Effector CD8-positive, alpha-beta T cell (primary cell): ENCODE results near the gene FAM3A.
"Not testable (repeated sequence)": the region's sequence is repeated elsewhere in the genome, so short reads cannot be mapped to it uniquely, and the experiment has no call there.

Experiments used
- DNase-seq: peaks from one replicate; lab custom pipeline; 2025; lab: John Stamatoyannopoulos, UW

FAM3A gene

GRCh38 chrX:154502989-154503388, 13.0 kb downstream of the FAM3A start:
- DNase-seq: no peak

GRCh38 chrX:154502098-154502497, 13.9 kb downstream of the FAM3A start:
- DNase-seq: no peak

GRCh38 chrX:154501423-154501822, 14.6 kb downstream of the FAM3A start:
- DNase-seq: not testable (repeated sequence)

GRCh38 chrX:154496591-154497137, 19.4 kb downstream of the FAM3A start:
- DNase-seq: not testable (repeated sequence)

GRCh38 chrX:154495472-154495922, 20.5 kb downstream of the FAM3A start:
- DNase-seq: no peak

- DNase-seq: no peak
These were observed 21.3 kb downstream of the FAM3A start for GRCh38 chrX:154494715-154495114.

GRCh38 chrX:154490414-154491083, 25.5 kb downstream of the FAM3A start, which contains the start of gene SLC10A3:
Gene SLC10A3, minus strand, starts transcription at chrX:154490629. Its CDS starts 1,689 bp downstream, at chrX:154488940.
- DNase-seq: peak; percentile 84

GRCh38 chrX:154490021-154490413, 26.0 kb downstream of the FAM3A start:
- DNase-seq: no peak

- no peak for DNase-seq
These were observed 26.9 kb downstream of the FAM3A start for GRCh38 chrX:154489182-154489581.

- DNase-seq: no peak
These were observed 27.5 kb downstream of the FAM3A start for GRCh38 chrX:154488336-154489075.

GRCh38 chrX:154487518-154488290, 28.3 kb downstream of the FAM3A start:
- no peak for DNase-seq

GRCh38 chrX:154486396-154487207, 29.4 kb downstream of the FAM3A start, which contains the start of gene UBL4A:
Gene UBL4A, minus strand, starts transcription at chrX:154486615. Its CDS starts 31 bp downstream, at chrX:154486584.
- peak; percentile 24 for DNase-seq

- no peak for DNase-seq
These were observed 30.0 kb downstream of the FAM3A start for GRCh38 chrX:154486052-154486395.

- no peak for DNase-seq
These were observed 30.6 kb downstream of the FAM3A start for GRCh38 chrX:154485150-154486051.

GRCh38 chrX:154484255-154485149, 31.5 kb downstream of the FAM3A start:
- DNase-seq: no peak

GRCh38 chrX:154483325-154483724, 32.7 kb downstream of the FAM3A start:
- DNase-seq: no peak

GRCh38 chrX:154482786-154483185, 33.2 kb downstream of the FAM3A start:
- no peak for DNase-seq

GRCh38 chrX:154481911-154482601, 34.0 kb downstream of the FAM3A start:
- DNase-seq: no peak

- DNase-seq: no peak
These were observed 34.8 kb downstream of the FAM3A start for GRCh38 chrX:154481195-154481594.
